H9 (cell line): ENCODE data around the gene CTIF. TPM values are rescaled to one million over a fixed set of nuclear protein-coding genes. Genes with fewer than 3 reads are reported as not detected.

Experiments used
- DNase-seq: peaks from one replicate; pipeline ENCODE4 v3.0.0-alpha.2; 2017
- H2AFZ ChIP-seq: one replicate; pipeline ENCODE4 v1.6.1; 2013; ENCODE audit warnings: mild to moderate bottlenecking, low read length, control low read depth, moderate library complexity
- H2AK5ac ChIP-seq: 2 replicates; pipeline ENCODE4 v1.6.1; 2013; ENCODE audit warnings: low read length, control low read depth, mixed read lengths; ENCODE audit not compliant: insufficient read length
- H2BK120ac ChIP-seq: one replicate; pipeline ENCODE4 v1.6.1; 2013; ENCODE audit warnings: low read depth, mild to moderate bottlenecking, low read length, control low read depth, inconsistent platforms; ENCODE audit not compliant: poor library complexity, severe bottlenecking
- H2BK12ac ChIP-seq: 2 replicates; pipeline ENCODE4 v1.6.1; 2013; ENCODE audit warnings: low read length, control low read depth, mixed read lengths, low read depth; ENCODE audit not compliant: insufficient read length
- H2BK15ac ChIP-seq: 2 replicates; pipeline ENCODE4 v1.6.1; 2013; ENCODE audit warnings: low read depth, low read length, control low read depth
- H2BK20ac ChIP-seq: one replicate; pipeline ENCODE4 v1.6.1; 2013; ENCODE audit warnings: low read depth, mild to moderate bottlenecking, low read length, control low read depth, inconsistent platforms; ENCODE audit not compliant: poor library complexity, severe bottlenecking
- H2BK5ac ChIP-seq: 2 replicates; pipeline ENCODE4 v1.6.1; 2013; ENCODE audit warnings: low read length, control low read depth, mixed read lengths; ENCODE audit not compliant: insufficient read length
- H3K14ac ChIP-seq: 2 replicates; pipeline ENCODE4 v1.6.1; 2013; ENCODE audit warnings: low read length, control low read depth; ENCODE audit not compliant: insufficient read depth
- H3K18ac ChIP-seq: 2 replicates; pipeline ENCODE4 v1.6.1; 2013; ENCODE audit warnings: low read depth, mild to moderate bottlenecking, mixed read lengths, low read length, control low read depth; ENCODE audit not compliant: insufficient read length
- H3K23ac ChIP-seq: 2 replicates; pipeline ENCODE4 v1.6.1; 2013; ENCODE audit warnings: low read length, control low read depth, mixed read lengths, low read depth; ENCODE audit not compliant: insufficient read length
- H3K23me2 ChIP-seq: 2 replicates; pipeline ENCODE4 v1.6.1; 2013; ENCODE audit warnings: low read depth, mild to moderate bottlenecking, mixed read lengths, low read length, control low read depth; ENCODE audit not compliant: insufficient read length, poor library complexity, severe bottlenecking
- H3K27ac ChIP-seq: 2 replicates; pipeline ENCODE4 v1.5.1; 2013; ENCODE audit warnings: low read length, control low read depth, mixed read lengths, low read depth; ENCODE audit not compliant: insufficient read length
- H3K27me3 ChIP-seq: 2 replicates; pipeline ENCODE4 v1.6.1; 2013; ENCODE audit warnings: low read length, control low read depth, inconsistent platforms; ENCODE audit not compliant: insufficient read depth
- H3K4ac ChIP-seq: 2 replicates; pipeline ENCODE4 v1.6.1; 2013; ENCODE audit warnings: low read depth, mild to moderate bottlenecking, control low read depth, inconsistent platforms, low read length, moderate library complexity
- H3K4me1 ChIP-seq: 2 replicates; pipeline ENCODE4 v1.6.1; 2013; ENCODE audit warnings: low read length, control low read depth, inconsistent platforms; ENCODE audit not compliant: insufficient read depth
- H3K4me2 ChIP-seq: 2 replicates; pipeline ENCODE4 v1.6.1; 2013; ENCODE audit warnings: low read length, control low read depth, mixed read lengths; ENCODE audit not compliant: insufficient read length, insufficient read depth
- H3K56ac ChIP-seq: 2 replicates; pipeline ENCODE4 v1.6.1; 2013; ENCODE audit warnings: low read depth, mild to moderate bottlenecking, mixed read lengths, low read length, control low read depth; ENCODE audit not compliant: insufficient read length
- H3K79me1 ChIP-seq: 2 replicates; pipeline ENCODE4 v1.6.1; 2013; ENCODE audit warnings: low read depth, mild to moderate bottlenecking, moderate library complexity, low read length, control low read depth, inconsistent platforms; ENCODE audit not compliant: insufficient read depth, poor library complexity, severe bottlenecking
- H3K79me2 ChIP-seq: 2 replicates; pipeline ENCODE4 v1.6.1; 2013; ENCODE audit warnings: low read length, control low read depth, inconsistent platforms; ENCODE audit not compliant: insufficient read depth
- H3K9ac ChIP-seq: 2 replicates; pipeline ENCODE4 v1.6.1; 2013; ENCODE audit warnings: low read length, control low read depth, mixed read lengths; ENCODE audit not compliant: insufficient read length; ENCODE audit errors: extremely low read depth
- H3K9me3 ChIP-seq: one replicate; pipeline ENCODE4 v1.6.1; 2013; ENCODE audit warnings: low read depth, low read length, inconsistent platforms; ENCODE audit not compliant: control insufficient read depth
- H3T11ph ChIP-seq: one replicate; pipeline ENCODE4 v1.6.1; 2013; ENCODE audit warnings: mild to moderate bottlenecking, low read length, control low read depth, inconsistent platforms
- H4K20me1 ChIP-seq: one replicate; pipeline ENCODE4 v1.6.1; 2013; ENCODE audit not compliant: control insufficient read depth, insufficient read length, insufficient read depth
- H4K5ac ChIP-seq: 2 replicates; pipeline ENCODE4 v1.6.1; 2013; ENCODE audit warnings: low read depth, mild to moderate bottlenecking, mixed read lengths, low read length, control low read depth; ENCODE audit not compliant: insufficient read length
- H4K8ac ChIP-seq: replicated peaks from 2 replicates; pipeline ENCODE4 v1.6.1; 2013; ENCODE audit warnings: low read length, control low read depth, mixed read lengths, low read depth; ENCODE audit not compliant: insufficient read length
- H4K91ac ChIP-seq: 2 replicates; pipeline ENCODE4 v1.6.1; 2013; ENCODE audit warnings: low read depth, mild to moderate bottlenecking, moderate library complexity, mixed read lengths, low read length, control low read depth; ENCODE audit not compliant: insufficient read length
- H3K27ac Mint-ChIP-seq, 3 experiments: 2 replicates in 2 of 3; 3 replicates in 1 of 3; pipeline ENCODE4 v1.8.0; 2020 to 2021; ENCODE audit warnings: mixed read lengths in 3 of 3, mild to moderate bottlenecking in 1 of 3, moderate library complexity in 1 of 3
- H3K27me3 Mint-ChIP-seq: 2 replicates; pipeline ENCODE4 v1.8.0; 2021; ENCODE audit warnings: low read depth, mild to moderate bottlenecking, moderate library complexity, mixed read lengths
- H3K36me3 Mint-ChIP-seq, 3 experiments: 2 replicates in 2 of 3; 3 replicates in 1 of 3; pipeline ENCODE4 v1.8.0; 2020 to 2021; ENCODE audit warnings: low read depth in 3 of 3, mixed read lengths in 3 of 3; ENCODE audit not compliant: insufficient read depth in 1 of 3
- H3K4me1 Mint-ChIP-seq, 2 experiments: 2 replicates each; pipeline ENCODE4 v1.8.0; 2020; ENCODE audit warnings: mixed read lengths in 2 of 2
- H3K4me3 Mint-ChIP-seq, 2 experiments: 2 replicates in 1 of 2; 3 replicates in 1 of 2; pipeline ENCODE4 v1.8.0; 2020 to 2021; ENCODE audit warnings: mild to moderate bottlenecking in 2 of 2, mixed read lengths in 2 of 2, moderate library complexity in 1 of 2
- H3K9me3 Mint-ChIP-seq, 2 experiments: 2 replicates in 1 of 2; 3 replicates in 1 of 2; pipeline ENCODE4 v1.8.0; 2020; ENCODE audit warnings: mild to moderate bottlenecking in 2 of 2, mixed read lengths in 2 of 2, moderate library complexity in 1 of 2
- CTCF ChIP-seq: fragments of 200-600 bp; sonication (generic); conservative IDR thresholded peaks from 3 replicates; pipeline ENCODE4 v1.8.0; 2021; ENCODE audit warnings: antibody characterized with exemption, mild to moderate bottlenecking
- WGBS: extraction: QIAGEN DNeasy Blood & Tissue Kit; methylation state at CpG from one replicate; pipeline ENCODE4 v1.1.7; 2013; ENCODE audit warnings: missing lambda C conversion rate, low lambda C conversion rate, mixed read lengths; ENCODE audit not compliant: insufficient read length; ENCODE audit errors: extremely low coverage; 5-methylcytosine and 5-hydroxymethylcytosine counted together
- total RNA-seq: library from RNA; stranded (reverse); gene quantifications from 2 replicates; pipeline ENCODE4 v1.2.1, GENCODE V29; 2021

The CTIF gene
- total RNA-seq, 1 experiment from 2014 or later, result 15.8 TPM

GRCh38 chr18:48732767-48733424 is 194.1 kb downstream of the CTIF start:
- no peak overlapping the region for H2BK5ac ChIP-seq
- no peak overlapping the region for H4K91ac ChIP-seq
- H3K23me2 ChIP-seq, result no peaks in the 10 kb centered on the region
- DNase-seq, result no peak
- no peak overlapping the region for H3T11ph ChIP-seq
- Mint-ChIP-seq H3K27ac (peak overlapping the region in 2 of 3 experiments; percentile 10 to 38; a peak in 3 of 7 replicates), H3K9me3 (no peaks in the 10 kb centered on the region), H3K36me3 (no peaks in the 10 kb centered on the region), H3K4me3 (no peak overlapping the region), H3K4me1 (peaks cover 14 to 17% of the 10 kb centered on the region in 2 experiments), H3K27me3 (no peaks in the 10 kb centered on the region; the same call in 1 of the 2 replicates)
- no peak overlapping the region; the same call in 1 of the 2 replicates for H3K14ac ChIP-seq
- no peak overlapping the region for H2BK15ac ChIP-seq
- H3K79me2 ChIP-seq, result no peaks in the 10 kb centered on the region
- TF ChIP-seq CTCF, result no peak
- H3K9ac ChIP-seq, result no peak overlapping the region
- H4K20me1 ChIP-seq, result no peaks in the 10 kb centered on the region
- H2AFZ ChIP-seq, result no peak overlapping the region
- H3K4me1 ChIP-seq, result peaks cover 5% of the 10 kb centered on the region; the same call in 1 of the 2 replicates
- no peak overlapping the region for H2BK12ac ChIP-seq
- H3K9me3 ChIP-seq, result no peaks in the 10 kb centered on the region
- H3K23ac ChIP-seq, result no peak overlapping the region
- no peaks in the 10 kb centered on the region for H3K27me3 ChIP-seq
- H3K79me1 ChIP-seq, result no peaks in the 10 kb centered on the region
- no peak overlapping the region for H2BK20ac ChIP-seq
- no peak overlapping the region for H3K4me2 ChIP-seq
- no CpG with 5 or more reads among the region's 11 CpGs for WGBS
- H2AK5ac ChIP-seq, result no peak overlapping the region
- no peak overlapping the region for H3K27ac ChIP-seq
- H4K8ac ChIP-seq, result no peak overlapping the region
- no peak overlapping the region for H3K4ac ChIP-seq
- no peak overlapping the region for H4K5ac ChIP-seq
- no peak overlapping the region for H2BK120ac ChIP-seq
- H3K56ac ChIP-seq, result no peak overlapping the region
- no peak overlapping the region for H3K18ac ChIP-seq
